ENCODE data around the gene AK1.
"Not testable (repeated sequence)": the region's sequence is repeated elsewhere in the genome, so short reads cannot be mapped to it uniquely, and the experiment has no call there.

The AK1 gene

DNA sequence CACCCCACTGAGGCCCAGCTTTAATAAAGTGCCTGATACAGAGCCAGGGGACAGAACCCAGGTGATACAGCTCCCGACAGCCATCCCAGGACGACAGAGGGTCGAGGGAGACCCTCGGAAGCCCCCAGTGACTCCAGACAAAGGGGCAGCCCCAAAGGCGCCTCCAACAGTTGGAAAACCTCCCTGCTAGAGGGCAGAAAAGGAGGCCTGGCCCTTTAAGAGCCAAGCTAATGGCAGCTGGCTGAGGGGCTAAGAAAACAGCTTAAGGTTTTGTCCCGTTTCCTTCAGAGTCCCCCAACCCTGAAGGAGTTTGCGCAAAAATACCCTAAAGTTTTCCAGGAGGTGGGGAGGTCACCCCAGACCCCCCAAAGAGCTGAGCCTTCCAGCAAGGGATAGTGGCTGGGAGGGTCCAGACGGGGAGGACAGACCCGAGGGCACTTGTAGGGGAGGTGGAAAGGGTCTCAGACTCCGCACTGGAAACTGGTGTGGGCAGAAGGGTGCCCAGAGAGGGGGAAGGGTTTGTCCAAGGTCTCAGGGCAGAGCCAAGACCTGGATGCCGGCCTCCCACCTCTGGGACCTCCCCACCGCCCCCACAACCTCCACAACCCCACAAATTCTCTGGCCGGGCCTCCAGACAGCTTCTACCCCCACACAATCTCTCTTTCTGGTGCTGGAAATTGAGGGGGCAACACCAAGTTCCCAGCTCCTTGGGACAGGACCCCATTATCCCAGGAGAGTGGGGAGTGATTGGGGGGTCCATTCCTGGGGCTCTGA is 8.2 kb upstream of the AK1 start:
- H3K27ac Mint-ChIP-seq: peak overlapping the region; percentile 52 to 71
- ATAC-seq (replicated peaks): no peak
- H3K9me3 Mint-ChIP-seq: no peaks in the 10 kb centered on the region
- no peak for DNase-seq
- no peak overlapping the region for H3K4me3 Mint-ChIP-seq
- H3K4me1 Mint-ChIP-seq (ENCODE audit: low read depth in 2 of 2): peaks cover 21 to 25% of the 10 kb centered on the region in 2 donors
- peaks cover 60% of the 10 kb centered on the region for H3K36me3 Mint-ChIP-seq (ENCODE audit: insufficient read depth)
- no peaks in the 10 kb centered on the region for H3K27me3 Mint-ChIP-seq

DNA sequence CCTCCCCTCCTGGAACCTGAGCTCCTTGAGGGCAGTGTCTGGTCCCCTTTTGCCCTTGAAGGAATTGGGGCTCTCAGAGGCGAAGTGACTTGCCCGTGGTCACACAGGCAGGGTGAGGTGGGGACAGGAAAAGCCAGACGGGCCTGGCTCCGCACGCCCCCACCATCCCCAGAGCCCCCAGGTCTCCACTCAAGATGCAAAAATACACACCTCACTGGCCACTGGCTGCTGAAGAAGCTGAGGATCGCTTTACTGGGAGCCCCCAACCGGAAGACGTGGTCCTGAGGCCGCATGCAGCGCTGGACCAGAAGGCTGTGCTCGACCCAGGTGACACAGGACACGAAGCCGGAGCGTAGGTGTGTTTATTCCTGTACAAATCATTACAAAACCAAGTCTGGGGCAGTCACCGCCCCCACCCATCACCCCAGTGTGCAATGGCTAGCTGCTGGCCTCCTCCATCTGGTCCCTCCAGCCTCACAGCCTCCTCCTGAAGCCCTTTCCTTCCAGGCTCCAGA is 7.6 kb upstream of the AK1 start:
- no peak for ATAC-seq (replicated peaks)
- no peak overlapping the region for H3K4me3 Mint-ChIP-seq
- no peaks in the 10 kb centered on the region for H3K9me3 Mint-ChIP-seq
- H3K27me3 Mint-ChIP-seq: no peaks in the 10 kb centered on the region
- peaks cover 20 to 21% of the 10 kb centered on the region in 2 donors for H3K4me1 Mint-ChIP-seq (ENCODE audit: low read depth in 2 of 2)
- DNase-seq: no peak
- peak overlapping the region in 1 of 2 donors; percentile 71 for H3K27ac Mint-ChIP-seq
- H3K36me3 Mint-ChIP-seq (ENCODE audit: insufficient read depth): peaks cover 57% of the 10 kb centered on the region

DNA sequence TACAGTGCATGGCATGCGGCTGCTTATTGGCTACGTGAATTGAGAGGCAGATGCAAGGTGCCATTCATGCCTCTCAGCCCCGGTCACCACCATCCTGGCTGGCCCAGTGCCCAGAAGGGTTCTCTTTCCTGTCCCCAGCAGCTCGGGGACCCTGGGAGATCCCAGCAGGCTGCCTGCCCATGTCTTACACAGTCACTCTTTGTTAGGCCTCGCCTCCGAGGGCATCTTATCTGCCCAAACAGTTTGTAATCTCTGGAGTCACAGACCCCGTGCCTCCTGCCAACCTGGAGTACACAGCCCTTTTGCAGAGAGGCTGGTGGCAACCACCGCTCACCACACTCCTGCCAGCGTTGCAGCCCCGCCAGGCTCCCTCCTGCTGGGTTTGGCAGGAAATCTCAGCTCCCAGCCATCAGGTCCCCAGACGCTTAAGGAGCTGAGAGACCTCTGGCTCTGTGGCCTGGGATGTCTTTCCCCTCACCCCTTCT is 7.0 kb upstream of the AK1 start:
- Mint-ChIP-seq H3K27ac (peak overlapping the region; percentile 71 to 78), H3K4me1 (ENCODE audit: low read depth in 2 of 2) (peaks cover 19 to 21% of the 10 kb centered on the region in 2 donors), H3K36me3 (ENCODE audit: insufficient read depth) (peaks cover 51% of the 10 kb centered on the region), H3K4me3 (no peak overlapping the region), H3K9me3 (no peaks in the 10 kb centered on the region), H3K27me3 (no peaks in the 10 kb centered on the region)
- DNase-seq: no peak
- no peak for ATAC-seq (replicated peaks)

DNA sequence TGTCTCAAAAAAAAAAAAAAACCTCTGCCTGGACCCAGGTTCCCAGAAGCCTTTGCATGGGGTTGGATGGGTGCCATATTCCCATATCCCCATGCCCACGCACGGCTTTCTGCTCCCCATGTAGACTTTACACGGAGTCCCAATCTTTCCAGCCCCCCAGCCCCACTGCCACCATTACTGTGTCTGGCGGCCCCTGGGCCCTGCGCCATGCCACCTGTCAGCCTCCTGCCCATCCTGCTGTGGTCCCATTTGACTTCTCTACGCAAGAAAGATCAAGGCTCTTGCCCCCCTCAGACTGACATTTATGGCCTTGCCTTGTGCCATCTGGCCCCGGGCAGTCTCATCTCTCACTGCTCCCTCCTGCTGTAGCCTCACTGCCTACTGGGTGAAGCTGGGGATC is 6.5 kb upstream of the AK1 start:
- H3K36me3 Mint-ChIP-seq (ENCODE audit: insufficient read depth): peaks cover 48% of the 10 kb centered on the region
- ATAC-seq (replicated peaks) (no peak), DNase-seq (no peak)
- peaks cover 19 to 21% of the 10 kb centered on the region in 2 donors for H3K4me1 Mint-ChIP-seq (ENCODE audit: low read depth in 2 of 2)
- peak overlapping the region; percentile 78 to 91 for H3K27ac Mint-ChIP-seq
- no peak overlapping the region for H3K4me3 Mint-ChIP-seq
- H3K27me3 Mint-ChIP-seq: no peaks in the 10 kb centered on the region
- H3K9me3 Mint-ChIP-seq: no peaks in the 10 kb centered on the region

DNA sequence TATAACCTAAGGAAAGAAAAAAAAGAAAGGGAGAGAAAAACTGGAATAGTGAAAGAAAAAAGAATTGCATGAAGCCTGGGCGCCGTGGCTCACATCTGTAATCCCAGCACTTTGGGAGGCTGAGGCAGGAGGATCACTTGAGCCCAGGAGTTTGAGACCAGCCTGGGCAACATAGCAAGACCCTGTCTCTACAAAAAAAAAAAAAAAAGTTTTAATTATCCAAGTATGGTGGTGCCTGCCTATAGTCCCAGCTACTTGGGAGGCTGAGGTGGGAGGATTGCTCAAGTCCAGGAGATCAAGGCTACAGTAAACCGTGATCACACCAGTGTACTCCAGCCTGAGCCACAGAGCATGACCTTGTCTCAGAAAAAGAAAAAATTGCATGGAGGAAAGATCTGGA is 4.2 kb upstream of the AK1 start:
- not testable (repeated sequence) for H3K4me3 Mint-ChIP-seq; H3K27ac Mint-ChIP-seq; H3K27me3 Mint-ChIP-seq; H3K9me3 Mint-ChIP-seq; ATAC-seq (replicated peaks); DNase-seq
- Mint-ChIP-seq H3K4me1 (ENCODE audit: low read depth in 2 of 2) (peaks cover 25 to 27% of the 10 kb centered on the region in 2 donors), H3K36me3 (ENCODE audit: insufficient read depth) (peaks cover 30% of the 10 kb centered on the region)

DNA sequence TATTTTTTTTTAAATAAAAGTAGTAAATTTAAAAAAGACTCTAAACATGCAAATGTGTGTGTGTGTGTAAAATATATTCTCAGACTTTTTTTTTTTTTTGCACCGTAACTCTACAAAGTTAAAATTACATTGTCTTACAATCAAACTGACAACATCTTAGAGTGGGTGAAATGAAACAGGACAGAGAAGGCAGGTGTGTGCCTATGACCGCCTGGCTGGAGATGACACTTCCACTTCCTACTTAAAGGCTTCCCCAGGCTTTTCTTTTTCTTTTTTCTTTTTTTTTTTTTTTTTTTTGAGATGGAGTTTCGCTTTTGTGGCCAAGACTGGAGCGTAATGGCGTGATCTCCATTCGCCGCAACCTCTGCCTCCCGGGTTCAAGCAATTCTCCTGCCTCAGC is 2.7 kb upstream of the AK1 start:
- H3K4me1 Mint-ChIP-seq (ENCODE audit: low read depth in 2 of 2): peaks cover 22 to 32% of the 10 kb centered on the region in 2 donors
- ATAC-seq (replicated peaks): no peak
- no peaks in the 10 kb centered on the region for H3K27me3 Mint-ChIP-seq
- H3K36me3 Mint-ChIP-seq (ENCODE audit: insufficient read depth): peaks cover 18% of the 10 kb centered on the region
- no peak overlapping the region for H3K4me3 Mint-ChIP-seq
- no peak overlapping the region for H3K27ac Mint-ChIP-seq
- DNase-seq: no peak
- no peaks in the 10 kb centered on the region for H3K9me3 Mint-ChIP-seq

DNA sequence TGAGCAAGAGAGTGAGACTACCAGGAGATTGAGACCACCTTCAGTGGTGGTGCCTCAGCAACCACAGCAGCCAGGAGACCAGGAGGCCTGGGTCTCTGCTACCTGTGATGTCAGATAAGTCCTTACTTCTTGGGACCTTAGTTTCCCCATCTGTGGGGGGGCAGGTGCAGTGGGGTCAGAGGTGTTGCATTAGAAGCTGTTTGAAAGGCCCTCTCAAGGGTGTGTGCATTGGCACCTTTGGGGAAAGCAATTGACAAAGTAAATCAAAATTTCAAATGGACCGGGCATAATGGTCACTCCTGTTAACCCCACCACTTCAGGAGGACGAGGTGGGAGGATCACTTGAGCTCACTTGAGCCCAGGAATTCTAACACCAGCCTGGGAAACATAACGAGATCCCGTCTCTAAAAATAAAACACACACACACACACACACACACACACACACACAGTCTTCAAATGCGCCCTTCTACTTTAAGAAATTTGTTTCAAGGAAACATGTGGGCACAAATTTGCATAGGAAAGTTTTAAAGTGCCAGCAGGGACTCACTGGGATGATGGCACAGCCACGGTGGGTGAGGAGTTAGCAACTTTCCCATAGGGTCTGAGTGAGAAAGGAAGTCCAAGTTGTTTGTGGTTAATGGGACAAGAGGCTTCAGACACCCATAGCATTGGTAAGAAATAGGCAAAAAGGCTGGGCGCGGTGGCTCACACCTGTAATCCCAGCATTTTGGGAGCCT is 1.3 kb upstream of the AK1 start:
- DNase-seq (no peak), ATAC-seq (replicated peaks) (no peak)
- H3K27me3 Mint-ChIP-seq: no peaks in the 10 kb centered on the region
- H3K36me3 Mint-ChIP-seq (ENCODE audit: insufficient read depth): peaks cover 17% of the 10 kb centered on the region
- no peak overlapping the region for H3K4me3 Mint-ChIP-seq
- H3K4me1 Mint-ChIP-seq (ENCODE audit: low read depth in 2 of 2): peaks cover 11 to 21% of the 10 kb centered on the region in 2 donors
- H3K27ac Mint-ChIP-seq: no peak overlapping the region
- no peaks in the 10 kb centered on the region for H3K9me3 Mint-ChIP-seq

DNA sequence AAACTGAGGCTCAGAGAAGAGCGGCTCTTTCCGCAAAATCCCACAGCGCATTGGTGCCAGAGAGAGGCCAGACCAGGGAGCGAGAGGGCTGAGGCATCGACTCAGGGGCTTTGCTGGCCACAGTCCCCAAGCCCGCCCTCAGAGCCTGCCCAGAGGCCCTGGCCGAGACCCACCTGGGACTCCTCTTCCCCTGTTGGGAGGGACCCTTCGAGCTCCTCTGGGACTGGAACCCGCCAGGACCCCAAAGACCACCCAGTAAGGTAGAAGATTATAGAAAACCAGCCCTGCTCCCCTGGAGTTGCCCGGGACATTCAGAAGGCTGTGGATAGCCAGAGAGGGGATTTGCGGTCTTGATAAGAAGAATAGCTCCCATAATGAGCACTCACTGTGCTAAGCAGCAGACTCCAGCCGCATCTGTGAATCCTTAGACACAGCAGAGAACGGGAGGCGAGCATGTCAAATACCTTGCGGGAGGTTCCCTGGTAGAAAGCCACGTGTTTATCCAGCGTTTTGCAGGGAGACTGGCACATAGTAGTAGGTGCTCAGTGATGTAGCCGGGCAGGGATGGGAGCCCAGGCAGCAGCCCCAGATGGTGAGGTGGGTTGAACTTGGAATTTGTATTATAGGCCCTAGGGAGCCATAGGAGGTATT is 651 bp upstream of the AK1 start:
- Mint-ChIP-seq H3K4me1 (ENCODE audit: low read depth in 2 of 2) (peaks cover 11 to 21% of the 10 kb centered on the region in 2 donors), H3K27me3 (no peaks in the 10 kb centered on the region), H3K4me3 (peak overlapping the region in 1 of 2 donors; percentile 50), H3K9me3 (no peaks in the 10 kb centered on the region), H3K36me3 (ENCODE audit: insufficient read depth) (peaks cover 17% of the 10 kb centered on the region), H3K27ac (peak overlapping the region in 1 of 2 donors; percentile 57)
- ATAC-seq (replicated peaks) (no peak), DNase-seq (no peak)

DNA sequence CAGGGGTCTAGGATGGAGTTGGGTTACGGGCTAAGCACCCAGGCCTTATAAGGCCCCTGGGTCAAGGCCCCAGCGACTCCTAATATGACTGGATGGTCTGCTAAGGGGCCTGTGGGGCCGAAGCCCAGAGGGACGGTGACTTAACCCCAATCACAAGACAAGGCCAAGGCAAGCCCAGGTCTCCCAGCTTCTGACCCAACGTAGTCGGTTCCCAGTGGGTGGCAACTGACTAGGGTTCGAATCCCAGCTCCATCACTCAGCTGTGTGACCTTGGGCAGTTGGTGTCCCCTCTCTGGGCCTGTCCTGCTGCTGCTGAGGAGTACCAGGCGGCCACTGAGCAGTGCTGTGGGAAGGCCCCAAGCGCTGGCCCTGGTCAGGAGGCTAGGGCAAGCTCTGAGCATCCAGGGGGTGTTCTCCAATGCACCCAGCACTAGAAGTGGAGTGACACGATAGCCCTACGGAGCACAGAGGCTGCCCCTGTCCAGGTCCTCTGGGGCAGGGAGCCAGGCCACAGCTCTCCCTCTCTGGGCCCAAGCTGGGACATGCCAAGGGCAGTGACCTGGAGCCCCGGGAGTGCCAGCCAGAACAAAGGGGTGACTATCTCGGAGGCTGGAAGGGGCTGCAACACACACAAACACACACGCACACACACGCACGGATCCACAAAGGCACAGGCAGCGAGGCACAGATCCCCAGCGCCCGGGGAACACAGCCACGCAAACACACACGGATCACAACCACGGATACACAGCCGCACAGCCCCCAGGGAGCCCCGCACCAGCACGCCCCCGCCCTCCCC is 512 bp downstream of the AK1 start:
- Mint-ChIP-seq H3K4me1 (ENCODE audit: low read depth in 2 of 2) (peaks cover 8 to 15% of the 10 kb centered on the region in 2 donors), H3K27me3 (no peaks in the 10 kb centered on the region), H3K4me3 (peak overlapping the region in 1 of 2 donors; percentile 19), H3K27ac (no peak overlapping the region), H3K36me3 (ENCODE audit: insufficient read depth) (peaks cover 13% of the 10 kb centered on the region), H3K9me3 (no peaks in the 10 kb centered on the region)
- ATAC-seq (replicated peaks): no peak
- no peak for DNase-seq

DNA sequence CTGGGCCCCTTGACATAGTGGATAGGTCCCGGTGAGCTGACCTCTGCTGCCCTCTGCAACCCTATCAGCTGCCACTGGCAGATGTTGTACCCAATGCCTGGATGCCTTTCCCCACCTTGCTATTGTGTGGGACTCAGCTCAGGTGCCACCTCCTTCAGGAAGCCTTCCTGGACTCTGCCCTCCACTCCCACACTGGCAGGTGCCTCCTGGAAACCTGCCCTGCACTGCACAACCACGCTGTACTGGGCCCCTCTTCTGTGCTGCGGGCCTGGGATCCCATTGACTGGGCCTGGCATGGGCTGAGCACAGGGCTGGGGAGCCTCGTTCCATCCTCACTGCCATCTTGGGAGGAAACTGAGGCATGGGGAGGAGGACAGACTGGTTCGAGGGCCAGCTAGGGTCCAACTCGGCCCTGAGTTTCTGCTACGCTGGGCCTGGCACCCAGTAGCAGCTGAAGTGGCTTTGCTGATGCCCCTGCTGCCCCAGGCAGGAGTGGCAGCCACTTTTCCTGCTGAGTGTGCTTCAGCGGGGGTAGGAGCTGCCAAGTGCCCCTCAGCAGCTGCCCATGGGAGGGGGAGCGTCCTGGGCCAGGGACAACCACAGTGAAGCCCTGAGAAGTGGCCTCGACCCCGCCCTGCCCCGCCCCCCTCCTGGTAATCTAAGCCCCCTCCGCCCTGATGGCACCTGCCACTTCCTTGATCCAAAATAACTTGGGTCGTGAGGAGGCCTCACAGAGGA is 1.3 kb downstream of the AK1 start:
- H3K9me3 Mint-ChIP-seq: no peaks in the 10 kb centered on the region
- no peak for DNase-seq
- H3K27ac Mint-ChIP-seq: no peak overlapping the region
- H3K4me1 Mint-ChIP-seq (ENCODE audit: low read depth in 2 of 2): peaks cover 8 to 15% of the 10 kb centered on the region in 2 donors
- H3K4me3 Mint-ChIP-seq: no peak overlapping the region
- peaks cover 13% of the 10 kb centered on the region for H3K36me3 Mint-ChIP-seq (ENCODE audit: insufficient read depth)
- H3K27me3 Mint-ChIP-seq: no peaks in the 10 kb centered on the region
- no peak for ATAC-seq (replicated peaks)

DNA sequence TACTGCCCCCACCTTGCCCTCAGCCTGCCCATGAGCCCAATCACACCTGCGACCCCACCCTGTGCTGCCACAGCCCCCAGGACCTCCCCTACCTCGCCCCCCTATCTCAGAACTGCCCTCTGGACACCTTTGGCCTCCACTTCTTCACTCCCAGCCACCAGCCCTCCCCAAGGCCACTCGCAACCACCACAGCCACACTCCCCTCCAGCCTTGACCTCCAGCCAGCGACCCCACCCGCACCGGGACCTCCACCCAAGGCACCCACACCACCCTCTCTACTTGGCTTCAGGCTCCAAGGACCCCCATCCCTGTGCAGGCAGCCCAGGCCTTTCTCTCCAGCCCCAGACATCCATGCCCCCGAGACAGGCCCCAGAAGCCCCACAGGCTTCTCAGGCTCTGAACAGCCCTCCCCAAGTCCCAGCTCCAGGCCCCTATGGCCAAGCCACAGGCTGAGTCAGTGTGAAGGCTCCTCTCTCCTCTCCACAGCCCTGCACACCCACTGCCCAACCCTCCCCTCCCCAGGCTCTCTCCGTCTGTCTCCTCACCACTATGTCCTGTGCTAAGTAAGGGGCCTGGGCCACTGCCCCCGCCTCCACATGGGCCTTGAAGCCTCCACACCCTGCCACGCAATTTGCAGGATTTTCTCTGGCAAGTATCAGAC is 2.0 kb downstream of the AK1 start:
- Mint-ChIP-seq H3K4me1 (ENCODE audit: low read depth in 2 of 2) (peaks cover 8 to 15% of the 10 kb centered on the region in 2 donors), H3K4me3 (no peak overlapping the region), H3K27ac (no peak overlapping the region), H3K36me3 (ENCODE audit: insufficient read depth) (peaks cover 11% of the 10 kb centered on the region), H3K9me3 (no peaks in the 10 kb centered on the region), H3K27me3 (no peaks in the 10 kb centered on the region)
- no peak for ATAC-seq (replicated peaks)
- DNase-seq: no peak
